ENCODE data around the gene GSG1L. TPM values are rescaled to one million over a fixed set of nuclear protein-coding genes. Genes with fewer than 3 reads are reported as not detected.

Gene GSG1L
- total RNA-seq, 1 donor from 2014 or later: 1.6 TPM

DNA sequence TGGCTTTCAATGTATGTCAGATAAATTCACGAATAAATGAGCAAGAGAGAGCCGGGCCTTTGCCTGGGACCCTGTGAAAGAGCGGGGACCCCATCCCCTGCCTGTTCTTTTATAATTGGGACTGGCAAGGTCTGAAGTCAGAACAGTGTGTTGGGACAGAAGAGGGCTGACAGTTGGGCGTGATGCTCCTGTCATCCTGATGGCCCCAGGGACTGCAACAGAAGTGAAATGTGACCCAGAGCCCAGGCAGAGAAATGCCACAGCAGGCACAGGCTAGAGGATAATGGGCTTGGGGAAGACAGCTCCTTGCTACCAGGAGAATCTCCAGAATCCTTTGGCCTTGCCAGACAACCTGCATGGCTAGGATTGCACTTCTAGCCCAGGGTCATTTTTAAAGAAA, 37.9 kb downstream of the GSG1L start:
- TF ChIP-seq, protein P1, sequence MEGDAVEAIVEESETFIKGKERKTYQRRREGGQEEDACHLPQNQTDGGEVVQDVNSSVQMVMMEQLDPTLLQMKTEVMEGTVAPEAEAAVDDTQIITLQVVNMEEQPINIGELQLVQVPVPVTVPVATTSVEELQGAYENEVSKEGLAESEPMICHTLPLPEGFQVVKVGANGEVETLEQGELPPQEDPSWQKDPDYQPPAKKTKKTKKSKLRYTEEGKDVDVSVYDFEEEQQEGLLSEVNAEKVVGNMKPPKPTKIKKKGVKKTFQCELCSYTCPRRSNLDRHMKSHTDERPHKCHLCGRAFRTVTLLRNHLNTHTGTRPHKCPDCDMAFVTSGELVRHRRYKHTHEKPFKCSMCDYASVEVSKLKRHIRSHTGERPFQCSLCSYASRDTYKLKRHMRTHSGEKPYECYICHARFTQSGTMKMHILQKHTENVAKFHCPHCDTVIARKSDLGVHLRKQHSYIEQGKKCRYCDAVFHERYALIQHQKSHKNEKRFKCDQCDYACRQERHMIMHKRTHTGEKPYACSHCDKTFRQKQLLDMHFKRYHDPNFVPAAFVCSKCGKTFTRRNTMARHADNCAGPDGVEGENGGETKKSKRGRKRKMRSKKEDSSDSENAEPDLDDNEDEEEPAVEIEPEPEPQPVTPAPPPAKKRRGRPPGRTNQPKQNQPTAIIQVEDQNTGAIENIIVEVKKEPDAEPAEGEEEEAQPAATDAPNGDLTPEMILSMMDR (IDR thresholded peaks at IDR 0.05): no peak
- no peaks in the 10 kb centered on the region for H3K9me3 ChIP-seq
- no peak overlapping the region for H3K27ac ChIP-seq
- intact Hi-C loops (cut with DNase I): no loop called here
- H3K4me1 ChIP-seq: no peaks in the 10 kb centered on the region
- no peak overlapping the region for H3K4me3 ChIP-seq
- DNase-seq (no peak), ATAC-seq (no peak)
- no peaks in the 10 kb centered on the region for H3K27me3 ChIP-seq
- no peaks in the 10 kb centered on the region for H3K36me3 ChIP-seq

DNA sequence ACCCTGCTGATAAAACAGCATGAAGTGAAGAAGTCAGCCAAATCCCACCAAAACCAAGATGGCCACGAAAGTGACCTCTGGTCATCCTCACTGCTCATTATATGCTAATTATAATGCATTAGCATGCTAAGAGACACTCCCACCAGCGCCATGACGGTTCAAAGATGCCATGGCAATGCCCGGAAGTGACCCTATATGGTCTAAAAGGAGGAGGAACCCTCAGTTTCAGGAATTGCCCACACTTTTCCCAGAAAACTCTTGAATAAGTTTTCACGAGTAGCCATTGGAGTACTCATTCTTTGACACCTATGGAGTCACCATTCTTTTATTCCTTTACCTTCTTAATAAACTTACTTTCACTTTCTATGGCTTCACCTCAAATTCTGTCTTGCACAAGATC, 44.3 kb downstream of the GSG1L start:
- intact Hi-C loops (cut with DNase I): no loop called here
- H3K4me1 ChIP-seq: no peaks in the 10 kb centered on the region
- H3K27ac ChIP-seq: no peak overlapping the region
- DNase-seq: no peak
- no peak for ATAC-seq
- TF ChIP-seq, protein P1 (IDR thresholded peaks at IDR 0.05): no peak
- H3K36me3 ChIP-seq: no peaks in the 10 kb centered on the region
- H3K9me3 ChIP-seq: no peaks in the 10 kb centered on the region
- H3K27me3 ChIP-seq: no peaks in the 10 kb centered on the region
- H3K4me3 ChIP-seq: no peak overlapping the region

DNA sequence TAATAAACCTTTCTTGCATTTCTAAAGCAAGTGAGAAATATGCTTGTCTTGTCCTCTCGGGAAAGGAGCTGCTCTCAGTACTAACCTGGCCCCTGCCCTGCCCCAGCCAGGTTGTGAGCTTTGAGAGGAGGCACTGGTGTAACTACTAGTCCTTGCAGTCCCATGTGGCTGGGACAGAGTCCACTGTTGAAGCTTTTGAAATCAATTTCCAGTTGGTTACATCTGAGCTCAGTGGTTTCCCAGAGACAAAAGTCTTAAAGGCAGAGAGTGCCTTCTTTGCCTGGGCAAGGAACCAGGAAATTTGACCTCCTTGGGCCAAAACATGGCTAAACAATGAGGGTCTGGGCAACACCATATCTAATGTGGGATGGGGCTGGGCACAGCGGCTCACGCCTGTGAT, 48.7 kb downstream of the GSG1L start:
- TF ChIP-seq, protein P1 (IDR thresholded peaks at IDR 0.05): no peak
- Histone ChIP-seq H3K9me3 (no peaks in the 10 kb centered on the region), H3K36me3 (no peaks in the 10 kb centered on the region), H3K27ac (no peak overlapping the region), H3K4me1 (no peaks in the 10 kb centered on the region), H3K4me3 (no peak overlapping the region), H3K27me3 (no peaks in the 10 kb centered on the region)
- DNase-seq (no peak), ATAC-seq (no peak)
- intact Hi-C loops (cut with DNase I): no loop called here

DNA sequence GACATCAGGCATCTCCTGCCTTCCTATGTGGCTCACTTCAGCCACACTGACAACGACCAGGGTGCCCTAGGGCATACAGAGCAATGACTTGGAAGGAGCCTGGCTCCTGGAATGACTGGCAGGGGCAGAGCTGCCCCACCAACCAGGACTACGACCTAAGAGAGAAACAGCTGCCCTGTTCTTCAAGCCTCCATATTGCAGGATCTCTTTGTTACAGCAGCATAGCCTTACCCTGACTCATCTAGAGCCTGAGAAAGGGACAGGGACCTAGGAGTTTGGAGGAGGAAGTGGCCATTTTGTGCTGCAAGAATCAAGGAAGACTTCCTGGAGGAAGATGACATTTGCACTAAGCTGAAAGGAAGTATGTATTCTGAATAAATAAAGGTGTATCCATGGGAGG, 49.6 kb downstream of the GSG1L start:
- no peaks in the 10 kb centered on the region for H3K4me1 ChIP-seq
- TF ChIP-seq, protein P1 (IDR thresholded peaks at IDR 0.05): no peak
- intact Hi-C loops (cut with DNase I): no loop called here
- H3K4me3 ChIP-seq: no peak overlapping the region
- H3K9me3 ChIP-seq: no peaks in the 10 kb centered on the region
- H3K27me3 ChIP-seq: no peaks in the 10 kb centered on the region
- H3K27ac ChIP-seq: no peak overlapping the region
- H3K36me3 ChIP-seq: no peaks in the 10 kb centered on the region
- no peak for DNase-seq
- no peak for ATAC-seq

DNA sequence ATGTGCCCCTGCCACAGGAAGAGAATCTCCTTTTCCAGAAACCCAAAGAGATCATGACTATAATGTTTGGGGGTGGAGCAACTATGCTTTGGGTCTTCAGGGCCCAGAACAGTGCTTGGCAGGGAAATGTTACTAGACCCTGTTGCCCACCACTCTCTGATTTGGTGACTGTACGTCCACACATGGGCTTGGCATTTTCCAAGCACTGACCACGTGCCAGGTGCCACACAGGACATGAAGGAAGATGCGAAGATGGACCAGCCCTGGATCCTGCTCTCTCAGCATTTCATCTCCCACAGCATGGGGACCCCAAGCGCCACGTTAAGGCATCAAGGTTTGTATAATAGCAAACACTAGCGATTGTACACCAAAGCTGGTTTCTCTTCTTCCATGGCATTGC, 50.1 kb downstream of the GSG1L start:
- Histone ChIP-seq H3K27ac (no peak overlapping the region), H3K4me1 (no peaks in the 10 kb centered on the region), H3K9me3 (no peaks in the 10 kb centered on the region), H3K4me3 (no peak overlapping the region), H3K36me3 (no peaks in the 10 kb centered on the region), H3K27me3 (no peaks in the 10 kb centered on the region)
- DNase-seq: no peak
- no peak for ATAC-seq
- TF ChIP-seq, protein P1 (IDR thresholded peaks at IDR 0.05): no peak
- intact Hi-C loops (cut with DNase I): no loop called here

DNA sequence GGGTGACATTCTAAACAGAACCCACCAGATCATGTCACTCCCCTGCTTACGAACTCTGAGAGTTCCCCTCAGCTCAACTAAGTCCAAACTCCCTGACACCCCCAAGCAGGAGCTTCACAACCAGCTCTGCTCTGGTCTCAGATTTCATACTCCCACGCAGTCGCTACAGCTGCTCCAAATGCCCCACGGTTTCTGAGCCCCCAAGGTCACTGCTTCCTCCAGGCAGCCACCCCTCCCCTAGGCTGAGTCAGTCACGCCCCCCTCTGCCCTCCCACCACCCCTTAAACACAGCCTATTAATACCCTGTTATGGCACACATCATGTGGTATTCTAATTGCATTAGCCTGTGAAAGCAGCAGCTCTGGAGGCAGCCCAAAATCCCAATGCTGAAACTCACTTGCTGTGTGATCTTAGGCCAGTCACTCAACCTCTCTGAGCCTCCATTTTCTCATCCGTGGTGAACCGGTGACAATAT, 51.5 kb downstream of the GSG1L start:
- Histone ChIP-seq H3K36me3 (no peaks in the 10 kb centered on the region), H3K27me3 (no peaks in the 10 kb centered on the region), H3K4me3 (no peak overlapping the region), H3K4me1 (no peaks in the 10 kb centered on the region), H3K27ac (no peak overlapping the region), H3K9me3 (no peaks in the 10 kb centered on the region)
- TF ChIP-seq, protein P1 (IDR thresholded peaks at IDR 0.05): no peak
- DNase-seq (no peak), ATAC-seq (no peak)
- intact Hi-C loops (cut with DNase I): no loop called here

All from upper lobe of right lung (tissue), 1 donor.